Cardiac muscle cell (in vitro differentiated cells and primary cell): ENCODE results near the gene MZT1. TPM values are rescaled to one million over a fixed set of nuclear protein-coding genes. Genes with fewer than 3 reads are reported as not detected.
"Not testable (repeated sequence)": the region's sequence is repeated elsewhere in the genome, so short reads cannot be mapped to it uniquely, and the experiment has no call there.

ENCODE experiments used
- DNase-seq, 2 donors: peaks; one replicate each; pipeline versions ENCODE4 v3.0.0 to v3.0.0-alpha.2; 2010 to 2017; ENCODE audit warnings: low read depth in 1 of 2, low spot score in 1 of 2
- H3K27ac ChIP-seq: fragments of 200-600 bp; sonication (generic); 2 replicates; pipeline ENCODE4 v1.5.1; 2016
- H3K27me3 ChIP-seq: fragments of 200-600 bp; sonication (generic); 2 replicates; pipeline ENCODE4 v1.6.0; 2016; ENCODE audit warnings: control low read depth
- H3K36me3 ChIP-seq: fragments of 200-600 bp; sonication (generic); 2 replicates; pipeline ENCODE4 v1.5.1; 2016; ENCODE audit warnings: control low read depth
- H3K4me1 ChIP-seq: fragments of 200-600 bp; sonication (generic); 2 replicates; pipeline ENCODE4 v1.8.1; 2017; ENCODE audit warnings: low read depth, mild to moderate bottlenecking, mixed run types
- H3K4me3 ChIP-seq: fragments of 200-600 bp; sonication (generic); 2 replicates; pipeline ENCODE4 v1.5.1; 2016; ENCODE audit warnings: mild to moderate bottlenecking
- H3K9me3 ChIP-seq: fragments of 200-600 bp; sonication (generic); 2 replicates; pipeline ENCODE4 v1.5.1; 2017; ENCODE audit warnings: low read depth, mild to moderate bottlenecking, control low read depth
- CTCF ChIP-seq: IDR thresholded peaks from 2 replicates; pipeline ENCODE4 v1.5.1; 2012; ENCODE audit warnings: low read depth, mild to moderate bottlenecking, low read length
- polyA plus RNA-seq: library from polyadenylated mRNA; unstranded; fragments of >200 nt; fragmentation: Nextera tagmentation; extraction: Ambion mirVana; gene quantifications from 2 replicates; pipeline ENCODE4 v1.2.1, GENCODE V29; 2016
- total RNA-seq: library from RNA; depleted of rRNA; stranded (reverse); fragments of >200 nt; gene quantifications from 2 replicates; pipeline ENCODE4 v1.2.3, GENCODE V29; 2016

MZT1 gene
- total and polyA plus RNA-seq, 2 experiments from 2014 or later: 12.4 to 15.4 TPM

DNA sequence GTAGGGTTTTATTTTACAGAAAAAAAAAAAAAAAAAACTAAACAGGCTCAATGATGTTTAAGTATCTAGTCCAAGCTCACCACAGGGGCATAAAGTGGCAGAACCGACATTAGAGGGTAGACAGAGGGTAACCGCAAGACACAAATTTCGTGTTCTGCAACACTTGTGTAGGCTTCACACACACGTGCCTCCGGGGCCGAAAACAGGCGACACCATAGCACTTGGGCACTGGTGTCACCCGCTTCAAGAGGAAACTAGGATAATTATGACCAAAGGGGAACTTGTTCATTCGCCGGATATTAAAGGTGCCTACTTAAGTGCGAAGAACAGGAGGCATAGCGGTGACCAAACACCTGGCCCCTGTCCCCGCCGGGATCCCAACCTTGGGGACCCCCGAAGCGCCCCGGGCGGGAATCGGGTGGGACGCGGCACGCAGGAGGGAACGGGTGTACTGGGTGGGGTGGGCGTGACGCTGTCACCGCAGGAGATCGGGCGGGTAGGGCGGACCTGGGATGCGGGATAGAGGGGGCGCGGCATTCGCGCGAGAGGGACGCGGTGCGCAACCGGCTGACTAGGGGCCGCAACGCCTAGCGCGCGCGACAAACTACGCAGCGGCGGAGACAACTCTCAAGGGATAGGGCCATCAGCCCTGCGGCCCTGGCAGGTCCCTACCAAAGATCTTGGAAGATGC is 558 bp downstream of the MZT1 start:
- no peak for TF ChIP-seq CTCF
- peaks cover 3% of the 10 kb centered on the region for H3K4me1 ChIP-seq
- H3K4me3 ChIP-seq: peak overlapping the region; percentile 94
- H3K36me3 ChIP-seq: no peaks in the 10 kb centered on the region
- H3K27ac ChIP-seq: peak overlapping the region; percentile 80
- H3K27me3 ChIP-seq: no peaks in the 10 kb centered on the region
- peak; percentile 17 to 56 for DNase-seq
- H3K9me3 ChIP-seq: no peaks in the 10 kb centered on the region

DNA sequence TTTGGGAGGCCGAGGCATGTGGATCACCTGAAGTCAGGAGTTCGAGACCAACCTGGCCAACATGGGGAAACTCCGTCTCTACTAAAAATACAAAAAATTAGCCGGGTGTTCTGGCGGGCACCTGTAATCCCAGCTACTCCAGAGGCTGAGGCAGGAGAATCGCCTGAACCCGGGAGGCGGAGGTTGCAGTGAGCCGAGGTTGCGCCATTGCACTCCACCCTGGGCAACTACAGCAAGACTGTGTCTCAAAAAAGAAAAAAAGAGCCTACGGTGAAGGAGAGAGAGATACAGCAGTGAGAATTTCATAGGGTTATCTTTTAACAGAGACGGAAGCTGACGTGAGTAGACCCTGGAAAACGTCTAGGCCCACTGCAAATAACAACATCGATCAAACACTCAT is 1.2 kb downstream of the MZT1 start:
- H3K27me3 ChIP-seq, H3K27ac ChIP-seq, H3K9me3 ChIP-seq, DNase-seq, H3K36me3 ChIP-seq, H3K4me1 ChIP-seq: not testable (repeated sequence)
- H3K4me3 ChIP-seq: peak overlapping the region; percentile 94

DNA sequence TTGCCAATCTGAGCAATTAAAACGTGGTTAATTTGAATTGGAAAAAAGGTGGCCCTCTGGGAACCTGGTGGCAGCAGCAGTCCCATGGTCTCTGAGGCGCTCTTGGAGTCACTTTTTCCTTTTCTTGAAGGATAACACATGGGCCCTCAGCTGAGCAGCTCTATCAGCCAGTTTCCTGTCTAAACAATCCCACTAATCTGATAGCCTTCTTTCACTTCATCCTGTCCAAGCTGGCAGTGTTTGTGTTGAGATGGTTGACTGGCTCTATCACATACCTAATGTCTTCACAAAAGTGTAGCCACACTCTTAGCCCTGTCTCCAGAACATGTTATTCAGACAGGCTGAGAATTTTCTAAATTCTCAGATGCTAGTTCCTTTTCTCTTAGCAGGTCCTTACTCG is 10.7 kb downstream of the MZT1 start:
- H3K27me3 ChIP-seq: no peaks in the 10 kb centered on the region
- no peak overlapping the region for H3K4me3 ChIP-seq
- DNase-seq: peak in 1 of 2 donors; percentile 25
- no peak for TF ChIP-seq CTCF
- H3K9me3 ChIP-seq: no peaks in the 10 kb centered on the region
- no peaks in the 10 kb centered on the region for H3K4me1 ChIP-seq
- no peak overlapping the region for H3K27ac ChIP-seq
- peaks cover 6% of the 10 kb centered on the region for H3K36me3 ChIP-seq

DNA sequence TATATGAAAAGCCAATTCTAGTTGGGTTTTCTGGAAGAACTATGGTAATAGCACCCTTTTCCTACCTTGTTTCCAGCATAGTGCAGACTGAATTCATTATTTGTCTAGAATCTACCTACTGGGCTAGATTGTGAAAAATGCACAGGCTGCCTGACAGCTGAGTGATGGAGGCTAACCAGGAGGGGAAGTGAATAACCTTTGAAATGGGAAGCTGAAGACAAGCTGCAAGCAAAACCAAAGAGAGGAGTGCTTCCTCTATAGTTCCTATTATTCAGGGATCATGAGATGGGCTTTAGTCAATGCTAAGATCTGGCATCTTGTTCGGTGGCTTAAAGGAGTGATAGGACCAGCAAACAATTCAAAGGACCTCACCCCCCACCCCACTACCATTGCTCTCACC is 26.9 kb downstream of the MZT1 start:
- Histone ChIP-seq H3K4me3 (no peak overlapping the region), H3K27me3 (no peaks in the 10 kb centered on the region), H3K36me3 (no peaks in the 10 kb centered on the region), H3K27ac (no peak overlapping the region), H3K9me3 (no peaks in the 10 kb centered on the region), H3K4me1 (peaks cover 13% of the 10 kb centered on the region)
- TF ChIP-seq CTCF: no peak
- DNase-seq: no peak

DNA sequence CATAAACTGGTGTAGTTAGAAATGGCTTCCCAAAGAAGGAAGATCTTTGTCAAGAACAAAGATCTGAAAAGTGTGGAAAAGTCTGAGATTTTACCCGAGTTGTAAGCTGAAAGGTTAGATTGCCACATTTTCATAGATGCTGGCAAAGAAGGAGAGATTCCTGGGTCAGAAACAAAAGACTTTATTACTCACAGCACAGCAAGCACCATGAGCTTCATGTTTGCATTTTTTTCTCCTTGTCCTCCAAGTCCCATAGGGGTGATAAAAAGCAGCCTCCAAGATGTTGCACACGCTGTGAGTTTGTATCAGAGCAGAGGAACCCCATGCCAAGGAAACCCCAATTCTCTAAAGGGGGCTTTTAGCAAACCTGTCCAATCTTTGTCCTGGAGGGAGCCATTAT is 29.3 kb downstream of the MZT1 start:
- H3K36me3 ChIP-seq: no peaks in the 10 kb centered on the region
- no peak for TF ChIP-seq CTCF
- H3K9me3 ChIP-seq: no peaks in the 10 kb centered on the region
- no peak for DNase-seq
- no peak overlapping the region for H3K4me3 ChIP-seq
- H3K27me3 ChIP-seq: no peaks in the 10 kb centered on the region
- peaks cover 20% of the 10 kb centered on the region for H3K4me1 ChIP-seq
- H3K27ac ChIP-seq: no peak overlapping the region

DNA sequence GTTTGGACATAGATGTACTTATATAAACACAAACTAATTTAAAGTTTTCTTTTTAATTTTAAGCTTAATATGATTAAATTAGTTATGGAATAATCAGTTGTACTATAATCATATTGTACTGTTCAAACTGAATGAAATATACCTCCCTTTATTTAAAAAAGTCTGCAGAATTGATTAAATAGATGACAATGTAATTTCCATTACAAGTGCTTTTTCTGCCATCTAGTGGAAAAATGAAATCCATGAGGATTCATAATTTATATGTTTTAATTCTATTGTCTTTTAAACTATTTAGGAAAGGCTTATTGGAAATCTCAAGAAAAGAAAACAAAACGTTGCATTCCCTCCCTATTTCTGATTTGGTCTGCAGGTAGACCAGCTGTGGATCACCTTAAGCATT is 30.9 kb downstream of the MZT1 start:
- no peaks in the 10 kb centered on the region for H3K9me3 ChIP-seq
- TF ChIP-seq CTCF: peak; percentile 32
- DNase-seq: peak in 1 of 2 donors; percentile 34
- peaks cover 20% of the 10 kb centered on the region for H3K4me1 ChIP-seq
- H3K4me3 ChIP-seq: no peak overlapping the region
- H3K36me3 ChIP-seq: no peaks in the 10 kb centered on the region
- no peak overlapping the region for H3K27ac ChIP-seq
- H3K27me3 ChIP-seq: no peaks in the 10 kb centered on the region
